Stimulated activated CD8-positive, alpha-beta memory T cell treated with anti-CD3 and anti-CD28 coated beads, Interleukin-4, amount 100 ng/mL, for 24 hours (primary cell): ENCODE data around the gene SAC3D1.

Experiments
- DNase-seq: peaks from one replicate; pipeline ENCODE4 v3.0.0-alpha.2; 2020; ENCODE audit warnings: low read depth

The SAC3D1 gene

GRCh38 chr11:65060913-65061408, 20.0 kb downstream of the SAC3D1 start:
- DNase-seq, result no peak

- DNase-seq, result no peak
Observed at GRCh38 chr11:65063532-65063931, 22.5 kb downstream of the SAC3D1 start.

GRCh38 chr11:65064847-65065240, 23.8 kb downstream of the SAC3D1 start:
- no peak for DNase-seq

DNA sequence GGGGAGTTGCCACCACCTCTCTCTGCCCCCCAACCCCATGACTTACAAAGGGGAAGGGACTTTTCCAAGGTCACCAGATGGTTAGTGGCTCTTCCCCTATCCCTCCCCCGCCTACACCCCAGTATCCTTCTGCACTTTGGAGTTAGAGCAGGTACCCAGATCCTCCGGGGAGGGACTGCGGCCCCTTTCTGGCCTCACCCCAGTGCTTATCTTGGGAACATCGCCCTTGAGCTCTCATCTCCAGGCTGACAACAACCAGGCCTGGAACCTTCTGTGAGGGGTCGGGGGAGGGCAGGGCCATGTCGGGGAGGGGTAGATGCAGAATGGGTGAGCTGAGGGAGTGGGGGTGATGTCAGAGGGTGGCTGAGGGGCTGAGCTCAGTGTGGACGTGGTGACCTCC, 24.8 kb downstream of the SAC3D1 start:
- no peak for DNase-seq

GRCh38 chr11:65066315-65066714, 25.3 kb downstream of the SAC3D1 start:
- DNase-seq, result no peak

GRCh38 chr11:65066805-65067291, 25.8 kb downstream of the SAC3D1 start:
- DNase-seq, result no peak

GRCh38 chr11:65067446-65067845, 26.4 kb downstream of the SAC3D1 start:
- no peak for DNase-seq

- no peak for DNase-seq
Observed at GRCh38 chr11:65069217-65069616, 28.2 kb downstream of the SAC3D1 start.

GRCh38 chr11:65071907-65072630, 31.1 kb downstream of the SAC3D1 start:
- DNase-seq, result no peak

- DNase-seq, result no peak
Observed at GRCh38 chr11:65072631-65072966, 31.6 kb downstream of the SAC3D1 start.

GRCh38 chr11:65077451-65077850, 36.4 kb downstream of the SAC3D1 start:
- DNase-seq, result no peak

DNA sequence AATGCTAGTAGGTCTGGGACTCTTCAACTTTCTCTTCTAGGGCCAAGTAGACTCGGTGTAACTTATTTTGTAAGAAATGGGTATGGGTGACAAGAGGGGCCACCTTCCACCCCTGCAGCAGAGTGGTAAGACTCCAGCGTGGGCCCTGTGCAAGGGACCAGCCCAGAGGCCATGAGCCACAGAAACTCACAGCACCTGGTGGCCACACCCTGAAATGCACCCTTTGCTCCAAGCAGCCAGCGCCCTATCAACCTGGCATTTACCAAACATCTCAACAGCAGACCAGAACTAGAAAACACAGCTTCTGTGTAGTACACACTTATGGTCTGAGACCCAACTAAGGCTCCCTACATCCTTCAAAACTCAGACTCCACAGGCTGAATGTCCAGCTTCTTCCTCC, 37.1 kb downstream of the SAC3D1 start:
- DNase-seq, result peak; percentile 46

- DNase-seq, result no peak
Observed at GRCh38 chr11:65078786-65079342, 37.9 kb downstream of the SAC3D1 start.

- no peak for DNase-seq
Observed at GRCh38 chr11:65083134-65083833, 42.3 kb downstream of the SAC3D1 start.

DNA sequence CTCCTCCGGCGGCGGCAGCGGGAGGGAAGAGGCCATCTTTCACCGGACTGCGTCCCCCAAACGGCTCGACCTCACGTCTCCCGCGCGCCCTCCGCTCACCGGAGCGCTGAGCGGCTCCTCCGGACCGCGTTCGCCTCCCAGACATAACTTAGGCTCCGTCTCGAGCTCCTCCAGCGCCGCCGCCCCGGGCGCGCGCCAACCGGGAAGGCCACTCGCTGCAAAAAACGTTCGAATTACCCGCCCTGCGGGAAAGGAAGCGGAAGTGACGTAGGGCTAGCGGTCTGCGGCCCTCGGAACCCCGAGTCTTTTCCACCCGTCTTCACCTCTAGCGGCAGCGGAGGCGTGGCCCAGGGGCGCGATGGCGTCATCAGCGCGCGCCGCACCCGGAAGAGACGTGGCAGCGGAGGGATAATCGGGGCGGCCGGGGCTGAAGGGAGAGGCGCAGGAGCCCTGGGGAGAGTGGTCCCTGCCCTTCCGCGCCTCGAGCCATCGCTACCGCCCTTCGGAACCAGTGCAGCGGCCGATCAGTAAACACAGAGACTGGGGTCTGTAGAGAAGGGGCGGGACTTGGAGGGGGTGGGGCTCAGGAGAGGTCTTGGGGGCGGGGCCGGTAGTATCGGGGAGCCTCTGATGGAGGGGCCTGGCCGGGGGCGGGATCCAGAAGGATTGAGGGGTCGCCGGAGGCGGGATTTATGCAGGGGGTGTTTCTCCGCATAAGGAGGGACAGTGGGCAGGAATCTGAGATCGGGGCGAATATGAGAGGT, 43.0 kb downstream of the SAC3D1 start, which contains the start of the genes CDCA5 and ZFPL1:
TSS of gene CDCA5 (minus strand) at position 207 of the 764 bp plus-strand sequence. CDS start at position 145, 62 bp downstream.
TSS of gene ZFPL1 (plus strand) at position 389 of the 764 bp plus-strand sequence. CDS start 477 bp downstream, outside the sequence.
- DNase-seq, result peak; percentile 96

DNA sequence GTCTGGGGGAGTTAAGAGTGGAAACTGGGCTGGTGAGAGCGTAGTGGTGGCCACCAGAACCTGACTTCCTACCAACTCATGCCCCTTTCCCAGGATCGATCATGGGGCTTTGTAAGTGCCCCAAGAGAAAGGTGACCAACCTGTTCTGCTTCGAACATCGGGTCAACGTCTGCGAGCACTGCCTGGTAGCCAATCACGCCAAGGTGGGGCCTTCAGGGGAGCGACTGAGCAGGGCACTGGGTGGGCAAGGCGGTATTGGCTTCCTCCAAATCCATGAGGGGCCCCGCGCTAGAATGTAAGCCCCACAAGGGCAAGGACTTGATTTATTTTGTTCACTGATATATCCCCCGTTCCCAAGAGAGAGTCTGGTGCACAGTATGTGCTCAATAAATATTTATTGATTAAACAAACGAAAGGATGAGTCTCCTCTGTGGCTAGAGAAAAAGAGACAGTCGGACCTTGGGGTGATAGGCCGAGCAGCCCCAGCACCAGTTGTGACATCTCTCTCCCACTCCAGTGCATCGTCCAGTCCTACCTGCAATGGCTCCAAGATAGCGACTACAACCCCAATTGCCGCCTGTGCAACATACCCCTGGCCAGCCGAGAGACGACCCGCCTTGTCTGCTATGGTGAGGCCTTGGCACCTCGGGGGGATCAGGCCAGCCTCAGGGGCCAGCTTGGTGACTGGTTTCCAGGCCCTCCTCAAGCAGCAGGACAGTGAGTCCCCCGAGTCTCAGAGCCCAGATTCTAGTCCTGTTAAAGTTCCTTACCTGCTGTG, 43.8 kb downstream of the SAC3D1 start:
- no peak for DNase-seq

DNA sequence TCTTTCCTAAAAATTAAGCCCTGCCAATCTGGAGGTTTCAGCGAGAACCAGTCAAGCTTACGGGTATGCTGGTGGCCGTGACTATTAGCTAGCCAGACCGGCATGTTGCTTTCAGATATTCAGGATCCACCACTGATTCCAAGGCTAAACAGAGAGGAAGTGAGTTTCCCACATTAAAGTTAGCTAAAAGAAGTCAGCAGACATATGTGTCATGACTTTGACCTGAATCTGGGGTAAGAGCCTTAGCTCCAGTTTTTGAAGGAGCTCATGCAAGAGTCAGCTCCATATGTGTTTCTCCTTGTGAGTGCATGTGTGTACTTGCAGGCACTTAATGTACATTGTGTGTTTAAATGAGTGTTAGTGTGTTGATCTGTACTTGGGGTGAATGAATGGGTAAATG, 44.4 kb downstream of the SAC3D1 start:
- no peak for DNase-seq

DNA sequence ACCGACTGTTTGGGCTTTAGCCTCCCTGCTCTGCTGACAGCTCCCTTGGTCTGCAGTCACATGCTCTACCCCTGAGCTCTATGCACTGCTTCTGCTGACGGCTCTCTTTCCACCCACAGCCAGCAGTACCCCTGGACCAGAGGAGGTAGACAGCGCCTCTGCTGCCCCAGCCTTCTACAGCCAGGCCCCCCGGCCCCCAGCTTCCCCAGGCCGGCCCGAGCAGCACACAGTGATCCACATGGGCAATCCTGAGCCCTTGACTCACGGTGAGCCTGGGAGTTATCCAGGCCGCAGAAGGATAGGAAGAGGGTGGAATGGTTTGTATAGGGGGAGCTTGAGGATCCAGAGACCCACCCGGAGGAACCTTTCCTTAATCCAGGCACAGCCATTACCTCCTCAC, 45.8 kb downstream of the SAC3D1 start:
- no peak for DNase-seq

DNA sequence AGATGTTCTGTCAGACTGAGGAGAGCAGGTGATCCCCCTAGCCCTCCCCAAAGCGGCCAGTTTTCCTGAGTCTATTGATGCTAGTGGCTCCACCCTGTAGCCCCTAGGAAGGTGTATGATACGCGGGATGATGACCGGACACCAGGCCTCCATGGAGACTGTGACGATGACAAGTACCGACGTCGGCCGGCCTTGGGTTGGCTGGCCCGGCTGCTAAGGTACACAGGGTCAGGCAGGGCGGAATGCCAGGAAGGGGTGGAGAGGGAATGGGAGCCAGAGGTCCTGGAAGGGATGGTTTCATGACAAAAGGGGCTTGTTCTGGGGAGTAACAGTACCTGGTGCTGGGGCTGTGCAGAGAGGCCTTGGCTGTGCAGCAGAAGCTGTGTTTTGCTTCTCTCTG, 46.2 kb downstream of the SAC3D1 start:
- no peak for DNase-seq

DNA sequence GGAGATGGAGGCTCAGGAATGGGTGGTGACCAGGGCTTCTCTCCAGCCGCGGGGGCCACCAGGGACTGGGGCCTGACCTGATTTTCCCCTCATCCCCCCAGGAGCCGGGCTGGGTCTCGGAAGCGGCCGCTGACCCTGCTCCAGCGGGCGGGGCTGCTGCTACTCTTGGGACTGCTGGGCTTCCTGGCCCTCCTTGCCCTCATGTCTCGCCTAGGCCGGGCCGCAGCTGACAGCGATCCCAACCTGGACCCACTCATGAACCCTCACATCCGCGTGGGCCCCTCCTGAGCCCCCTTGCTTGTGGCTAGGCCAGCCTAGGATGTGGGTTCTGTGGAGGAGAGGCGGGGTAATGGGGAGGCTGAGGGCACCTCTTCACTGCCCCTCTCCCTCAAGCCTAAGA, 46.8 kb downstream of the SAC3D1 start:
- no peak for DNase-seq

GRCh38 chr11:65089621-65090020, 48.6 kb downstream of the SAC3D1 start:
- DNase-seq, result no peak
